ENCODE results near the gene HSF5.
"Not testable (repeated sequence)": the region's sequence is repeated elsewhere in the genome, so short reads cannot be mapped to it uniquely, and the experiment has no call there.

The HSF5 gene

GRCh38 chr17:58508341-58509067 is 20.3 kb upstream of the HSF5 start:
- TF ChIP-seq CTCF (IDR thresholded peaks at IDR 0.05), result no peak
- H3K4me3 ChIP-seq, result no peak overlapping the region
- H3K27ac ChIP-seq, result no peak overlapping the region
- no peak for DNase-seq (ENCODE audit: low spot score)

- Histone ChIP-seq H3K4me3 (no peak overlapping the region), H3K27ac (no peak overlapping the region)
- no peak for DNase-seq (ENCODE audit: low spot score)
- TF ChIP-seq CTCF (IDR thresholded peaks at IDR 0.05), result no peak
These were observed 19.0 kb upstream of the HSF5 start for GRCh38 chr17:58507123-58507634.

DNA sequence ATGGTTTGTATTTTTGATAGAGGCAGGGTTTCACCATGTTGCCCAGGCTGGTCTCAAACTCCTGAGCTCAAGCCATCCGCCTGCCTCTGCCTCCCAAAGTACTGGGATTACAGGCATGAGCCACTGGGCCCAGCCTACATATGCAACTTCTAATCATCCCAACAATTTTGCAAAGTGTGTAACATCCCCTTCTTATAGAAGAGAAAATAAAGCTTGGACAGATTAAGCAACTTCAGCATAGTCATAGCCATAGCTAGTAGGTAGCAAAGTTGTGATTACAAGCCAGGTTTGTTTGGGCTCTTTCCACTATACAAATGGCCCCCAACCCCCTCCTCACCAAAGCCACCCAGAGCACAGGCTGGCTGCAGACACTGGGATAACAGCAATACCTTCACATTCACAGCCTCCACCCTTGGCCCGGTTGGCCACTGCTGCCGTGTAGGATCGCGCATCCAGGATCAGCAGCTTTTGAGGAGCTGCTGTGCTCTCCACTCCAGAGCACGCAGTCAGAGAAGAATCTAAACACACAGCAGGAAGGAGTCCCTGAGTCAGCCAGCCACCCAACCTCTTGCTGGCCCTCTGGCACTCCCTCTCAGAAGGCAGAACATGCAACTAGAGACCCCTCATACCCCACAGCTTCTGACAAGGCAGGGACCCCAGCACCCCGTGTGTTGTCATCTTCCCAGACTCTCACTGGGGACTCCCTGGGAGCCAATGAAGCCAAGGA is 18.3 kb upstream of the HSF5 start:
- no peak overlapping the region for H3K27ac ChIP-seq
- H3K4me3 ChIP-seq, result no peak overlapping the region
- TF ChIP-seq CTCF (IDR thresholded peaks at IDR 0.05), result no peak
- DNase-seq (ENCODE audit: low spot score), result no peak

DNA sequence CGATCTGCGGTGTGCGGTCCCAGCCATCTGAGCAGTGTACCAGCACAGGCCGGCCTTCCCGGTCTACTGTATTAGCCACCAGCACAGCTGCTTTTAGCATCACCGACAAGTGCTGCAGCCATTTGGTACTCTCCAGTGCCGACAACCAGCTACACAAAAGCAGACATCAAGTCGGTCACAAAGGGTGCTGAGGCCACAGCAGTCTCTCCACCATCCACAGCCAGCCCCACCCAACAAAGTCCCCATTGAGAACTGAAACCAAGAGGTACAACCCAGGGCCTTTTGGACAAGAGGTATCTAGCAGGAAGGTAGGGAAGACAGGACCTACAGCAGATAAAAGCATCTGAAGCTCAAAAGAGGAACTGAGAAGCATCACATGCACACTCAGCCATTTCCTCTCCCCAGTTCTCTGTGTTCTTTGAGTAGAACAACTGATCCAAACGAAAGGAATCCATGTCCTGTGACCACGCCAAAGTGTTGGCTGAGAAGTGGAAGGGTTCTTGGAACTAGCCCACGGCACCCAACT is 16.7 kb upstream of the HSF5 start:
- H3K27ac ChIP-seq, result no peak overlapping the region
- no peak for TF ChIP-seq CTCF (IDR thresholded peaks at IDR 0.05)
- no peak overlapping the region for H3K4me3 ChIP-seq

DNA sequence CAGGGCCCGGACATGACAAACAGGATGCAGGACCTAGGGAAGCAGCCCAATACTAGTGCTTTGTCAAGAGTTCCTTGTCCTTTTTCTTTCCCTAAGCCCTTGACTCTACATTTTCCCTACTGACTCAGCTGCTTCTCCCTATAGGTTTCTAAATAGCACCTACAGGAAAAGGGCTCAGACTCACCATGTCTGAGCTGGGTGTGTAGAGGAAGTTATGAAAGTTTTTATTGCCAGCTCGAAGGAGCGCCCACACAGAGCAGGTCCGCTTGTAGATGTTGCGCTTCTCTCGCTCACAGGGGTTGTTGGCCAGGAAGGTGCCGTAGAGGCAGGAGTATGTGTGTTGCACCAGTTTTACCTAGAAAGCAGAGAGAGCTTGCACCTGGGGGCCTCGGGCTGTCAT is 15.7 kb upstream of the HSF5 start:
- no peak for DNase-seq (ENCODE audit: low spot score)
- no peak overlapping the region for H3K4me3 ChIP-seq
- no peak for TF ChIP-seq CTCF (IDR thresholded peaks at IDR 0.05)
- H3K27ac ChIP-seq, result no peak overlapping the region

More for the DNA sequence above, 16.7 kb upstream of the HSF5 start:
- DNase-seq (ENCODE audit: low spot score), result no peak

DNA sequence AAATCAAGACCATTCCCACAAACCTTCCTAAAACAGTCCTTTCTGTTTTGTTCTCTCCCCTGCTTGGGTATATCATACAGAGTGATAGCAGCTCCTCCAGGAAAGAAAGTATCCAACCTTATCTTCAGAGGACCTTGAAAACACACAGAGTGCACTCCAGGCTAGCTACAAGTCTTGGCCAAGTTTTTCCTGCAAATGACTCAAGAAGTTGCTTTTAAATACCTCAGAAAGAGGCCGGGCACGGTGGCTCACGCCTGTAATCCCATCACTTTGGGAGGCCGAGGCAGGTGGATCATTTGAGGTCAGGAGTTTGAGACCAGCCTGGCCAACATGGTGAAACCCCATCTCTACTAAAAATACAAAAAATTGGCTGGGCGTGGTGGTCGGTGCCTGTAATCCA is 14.9 kb upstream of the HSF5 start:
- H3K27ac ChIP-seq; DNase-seq (ENCODE audit: low spot score); H3K4me3 ChIP-seq: not testable (repeated sequence)

- no peak for DNase-seq (ENCODE audit: low spot score)
- no peak for TF ChIP-seq CTCF (IDR thresholded peaks at IDR 0.05)
These were observed 13.2 kb upstream of the HSF5 start for GRCh38 chr17:58501451-58501850.

More at GRCh38 chr17:58501451-58501850, 13.2 kb upstream of the HSF5 start:
- H3K4me3 ChIP-seq, result no peak overlapping the region
- H3K27ac ChIP-seq, result no peak overlapping the region
